MM.1S (cell line): Measurements from ENCODE around the gene BACH2.

Experiments
- CTCF ChIP-seq: fragments of 300-600 bp; sonication (generic); IDR thresholded peaks from 2 replicates; pipeline ENCODE4 v1.5.1; 2016; ENCODE audit warnings: antibody characterized with exemption, low read length, mixed read lengths
- EZH2 ChIP-seq: fragments of 300-600 bp; sonication (generic); optimal IDR thresholded peaks from 2 replicates; pipeline ENCODE3; 2017; ENCODE audit warnings: low read depth, mild to moderate bottlenecking, antibody characterized with exemption, low read length, mixed read lengths

GRCh38 chr6:90272895-90273294, 23.7 kb downstream of the BACH2 start:
- no peak for TF ChIP-seq CTCF
- TF ChIP-seq EZH2, result no peak
